ENCODE measurements around the gene STX8. TPM values are rescaled to one million over a fixed set of nuclear protein-coding genes. Genes with fewer than 3 reads are reported as not detected.
"Not testable (repeated sequence)": the region's sequence is repeated elsewhere in the genome, so short reads cannot be mapped to it uniquely, and the experiment has no call there.

The STX8 gene
- total and polyA plus RNA-seq, 8 donors = 26.9 to 37.4 (median 32.3) TPM

DNA sequence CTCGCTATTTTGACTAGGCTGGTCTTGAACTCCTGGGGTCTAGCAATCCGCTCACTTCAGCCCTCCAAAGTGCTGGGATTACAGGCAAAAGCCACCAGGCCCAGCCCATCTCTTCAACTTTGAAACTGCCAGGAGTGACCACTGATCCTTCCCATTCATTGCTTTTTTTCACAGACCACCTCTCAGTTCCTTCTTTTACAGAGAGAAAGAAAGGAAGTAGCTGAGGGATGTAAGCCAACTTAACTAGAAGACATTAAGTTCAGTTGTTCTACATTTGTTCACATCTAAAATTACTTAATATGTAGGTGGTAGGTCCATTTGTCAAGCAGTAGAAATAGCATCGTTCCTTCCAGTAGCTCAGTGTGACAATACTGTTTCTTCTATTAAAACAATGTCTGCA is 219.8 kb downstream of the STX8 start:
- H3K4me3 ChIP-seq = no peak overlapping the region
- TF ChIP-seq, protein P1, sequence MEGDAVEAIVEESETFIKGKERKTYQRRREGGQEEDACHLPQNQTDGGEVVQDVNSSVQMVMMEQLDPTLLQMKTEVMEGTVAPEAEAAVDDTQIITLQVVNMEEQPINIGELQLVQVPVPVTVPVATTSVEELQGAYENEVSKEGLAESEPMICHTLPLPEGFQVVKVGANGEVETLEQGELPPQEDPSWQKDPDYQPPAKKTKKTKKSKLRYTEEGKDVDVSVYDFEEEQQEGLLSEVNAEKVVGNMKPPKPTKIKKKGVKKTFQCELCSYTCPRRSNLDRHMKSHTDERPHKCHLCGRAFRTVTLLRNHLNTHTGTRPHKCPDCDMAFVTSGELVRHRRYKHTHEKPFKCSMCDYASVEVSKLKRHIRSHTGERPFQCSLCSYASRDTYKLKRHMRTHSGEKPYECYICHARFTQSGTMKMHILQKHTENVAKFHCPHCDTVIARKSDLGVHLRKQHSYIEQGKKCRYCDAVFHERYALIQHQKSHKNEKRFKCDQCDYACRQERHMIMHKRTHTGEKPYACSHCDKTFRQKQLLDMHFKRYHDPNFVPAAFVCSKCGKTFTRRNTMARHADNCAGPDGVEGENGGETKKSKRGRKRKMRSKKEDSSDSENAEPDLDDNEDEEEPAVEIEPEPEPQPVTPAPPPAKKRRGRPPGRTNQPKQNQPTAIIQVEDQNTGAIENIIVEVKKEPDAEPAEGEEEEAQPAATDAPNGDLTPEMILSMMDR (IDR thresholded peaks at IDR 0.05) = no peak
- DNase-seq = no peak
- H3K4me1 ChIP-seq = peaks cover 3 to 6% (median 4%) of the 10 kb centered on the region in 3 donors
- no peaks in the 10 kb centered on the region for H3K9me3 ChIP-seq
- no peak for ATAC-seq
- no peak for FAIRE-seq
- WGBS, 2 donors = 93 to 94% methylated on average over 3 of the region's 3 CpGs
- no peaks in the 10 kb centered on the region for H3K36me3 ChIP-seq
- H3K27ac ChIP-seq = no peak overlapping the region
- intact Hi-C loops (cut with DNase I) = no loop called here
- H3K27me3 ChIP-seq = no peaks in the 10 kb centered on the region

DNA sequence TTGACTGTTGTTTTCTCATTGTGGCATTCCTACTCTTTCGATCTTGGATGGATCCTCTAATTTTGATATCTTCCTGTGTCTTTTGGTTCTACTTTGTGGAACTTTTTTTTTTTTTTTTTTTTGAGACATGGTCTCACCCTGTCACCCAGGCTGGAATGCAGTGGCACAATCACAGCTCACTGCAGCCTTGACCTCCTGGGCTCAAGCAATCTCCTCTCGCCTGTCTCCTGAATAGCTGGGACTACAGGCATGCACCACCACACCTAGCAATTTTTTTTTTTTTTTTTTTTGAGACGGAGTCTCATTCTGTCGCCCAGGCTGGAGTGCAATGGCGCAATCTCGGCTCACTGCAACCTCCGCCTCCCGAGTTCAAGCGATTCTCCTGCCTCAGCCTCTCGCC is 220.4 kb downstream of the STX8 start:
- intact Hi-C loops (cut with DNase I); H3K4me3 ChIP-seq; DNase-seq; ATAC-seq; H3K4me1 ChIP-seq; H3K9me3 ChIP-seq; H3K27me3 ChIP-seq; FAIRE-seq; H3K27ac ChIP-seq; H3K36me3 ChIP-seq: not testable (repeated sequence)
- 90 to 97% methylated on average over 9 to 10 of the region's 10 CpGs for WGBS, 2 donors

DNA sequence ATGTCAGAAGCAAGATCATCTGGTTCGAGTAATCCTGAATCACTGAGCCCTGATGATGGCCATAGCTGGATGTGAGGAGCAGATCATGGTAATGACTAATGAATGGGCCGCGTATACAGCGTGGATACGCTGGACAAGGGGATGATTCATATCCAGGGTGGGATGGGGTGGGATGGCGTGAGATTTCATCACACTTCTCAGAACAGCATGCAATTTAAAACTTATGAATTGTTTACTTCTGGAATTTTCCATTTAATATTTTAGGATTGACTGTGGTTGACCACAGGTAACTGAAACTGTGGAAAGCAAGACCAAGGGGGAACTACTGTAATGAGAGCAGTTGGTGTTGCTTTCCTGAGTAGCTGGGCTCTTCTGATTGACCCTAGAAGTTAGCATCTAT is 225.5 kb downstream of the STX8 start:
- H3K36me3 ChIP-seq = no peaks in the 10 kb centered on the region
- DNase-seq (no peak), ATAC-seq (no peak), FAIRE-seq (no peak)
- H3K4me1 ChIP-seq = no peaks in the 10 kb centered on the region
- H3K27ac ChIP-seq = no peak overlapping the region
- no peaks in the 10 kb centered on the region for H3K9me3 ChIP-seq
- intact Hi-C loops (cut with DNase I) = no loop called here
- no peaks in the 10 kb centered on the region for H3K27me3 ChIP-seq
- WGBS, 2 donors = 89 to 95% methylated on average over 6 of the region's 6 CpGs
- H3K4me3 ChIP-seq = no peak overlapping the region
- TF ChIP-seq, protein P1 (IDR thresholded peaks at IDR 0.05) = no peak

DNA sequence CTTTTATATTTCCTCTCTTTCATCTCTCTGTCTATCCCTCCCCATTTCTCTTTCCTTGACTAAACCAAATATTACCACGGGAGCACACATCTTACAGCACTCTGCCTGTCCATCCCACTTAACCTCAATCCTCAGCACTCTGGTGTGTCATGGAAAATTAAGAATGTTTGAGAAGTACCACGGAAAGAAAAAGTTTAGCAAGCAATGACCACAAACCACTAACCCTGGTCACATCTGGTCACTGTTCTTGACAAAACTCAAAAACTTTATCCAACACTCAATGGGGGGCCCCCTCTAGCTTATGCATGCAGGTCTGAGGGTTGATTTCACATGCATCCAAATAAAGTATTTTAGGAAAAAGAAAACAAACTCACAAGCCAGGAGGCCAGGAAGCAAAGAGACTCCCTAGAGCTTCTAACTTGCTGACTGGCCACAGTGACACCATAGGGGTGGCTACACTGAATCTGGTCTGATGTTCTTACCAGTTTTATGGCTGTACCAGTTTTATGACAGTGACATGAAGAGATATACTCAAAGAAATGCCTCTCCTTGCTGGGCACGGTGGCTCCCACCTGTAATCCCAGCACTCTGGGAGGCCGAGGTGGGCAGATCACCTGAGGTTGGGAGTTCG is 229.2 kb downstream of the STX8 start:
- WGBS, 2 donors = 84 to 89% methylated on average over 5 of the region's 5 CpGs
- no peak for ATAC-seq
- no peaks in the 10 kb centered on the region for H3K27me3 ChIP-seq
- no peaks in the 10 kb centered on the region for H3K36me3 ChIP-seq
- FAIRE-seq = no peak
- H3K27ac ChIP-seq = no peak overlapping the region
- H3K4me1 ChIP-seq = no peaks in the 10 kb centered on the region
- no peaks in the 10 kb centered on the region for H3K9me3 ChIP-seq
- no peak overlapping the region for H3K4me3 ChIP-seq
- TF ChIP-seq, protein P1 (IDR thresholded peaks at IDR 0.05) = no peak
- DNase-seq = no peak
- intact Hi-C loops (cut with DNase I) = no loop called here

DNA sequence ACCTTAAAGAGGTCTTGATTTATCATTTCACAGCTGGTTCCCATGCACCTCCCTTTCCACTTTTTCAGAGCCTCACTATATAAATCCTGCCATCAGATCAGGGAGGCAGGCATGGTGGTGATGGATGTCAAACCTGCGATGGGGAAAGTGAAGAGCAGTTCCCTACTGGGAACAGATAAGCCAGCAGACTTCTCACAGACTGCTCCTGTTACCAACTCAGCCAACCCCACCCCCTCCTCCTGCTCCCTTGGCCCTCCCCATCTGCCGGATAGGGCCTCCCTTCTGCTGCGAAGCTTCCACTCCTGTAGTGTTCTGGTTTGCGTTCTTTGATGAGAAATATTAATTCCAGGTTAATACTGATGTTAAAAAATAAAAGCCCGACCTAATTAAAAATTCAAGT is 232.1 kb downstream of the STX8 start:
- no peaks in the 10 kb centered on the region for H3K36me3 ChIP-seq
- no peak overlapping the region for H3K27ac ChIP-seq
- H3K4me3 ChIP-seq = no peak overlapping the region
- no peaks in the 10 kb centered on the region for H3K27me3 ChIP-seq
- DNase-seq = no peak
- TF ChIP-seq, protein P1 (IDR thresholded peaks at IDR 0.05) = no peak
- H3K9me3 ChIP-seq = no peaks in the 10 kb centered on the region
- ATAC-seq = no peak
- intact Hi-C loops (cut with DNase I) = no loop called here
- 65 to 67% methylated on average over 5 of the region's 5 CpGs for WGBS, 2 donors
- no peak for FAIRE-seq
- H3K4me1 ChIP-seq = peaks cover 10 to 14% (median 12%) of the 10 kb centered on the region in 3 donors
